Activated CD8-positive, alpha-beta memory T cell treated with anti-CD3 and anti-CD28 coated beads, Interleukin-2, amount 50 U/mL, for 24 hours (primary cell): Measurements from ENCODE around the gene TOP2A.

Source experiments
- DNase-seq: peaks from one replicate; pipeline ENCODE4 v3.0.0-alpha.2; 2020; ENCODE audit errors: extremely low read depth

The TOP2A gene

DNA sequence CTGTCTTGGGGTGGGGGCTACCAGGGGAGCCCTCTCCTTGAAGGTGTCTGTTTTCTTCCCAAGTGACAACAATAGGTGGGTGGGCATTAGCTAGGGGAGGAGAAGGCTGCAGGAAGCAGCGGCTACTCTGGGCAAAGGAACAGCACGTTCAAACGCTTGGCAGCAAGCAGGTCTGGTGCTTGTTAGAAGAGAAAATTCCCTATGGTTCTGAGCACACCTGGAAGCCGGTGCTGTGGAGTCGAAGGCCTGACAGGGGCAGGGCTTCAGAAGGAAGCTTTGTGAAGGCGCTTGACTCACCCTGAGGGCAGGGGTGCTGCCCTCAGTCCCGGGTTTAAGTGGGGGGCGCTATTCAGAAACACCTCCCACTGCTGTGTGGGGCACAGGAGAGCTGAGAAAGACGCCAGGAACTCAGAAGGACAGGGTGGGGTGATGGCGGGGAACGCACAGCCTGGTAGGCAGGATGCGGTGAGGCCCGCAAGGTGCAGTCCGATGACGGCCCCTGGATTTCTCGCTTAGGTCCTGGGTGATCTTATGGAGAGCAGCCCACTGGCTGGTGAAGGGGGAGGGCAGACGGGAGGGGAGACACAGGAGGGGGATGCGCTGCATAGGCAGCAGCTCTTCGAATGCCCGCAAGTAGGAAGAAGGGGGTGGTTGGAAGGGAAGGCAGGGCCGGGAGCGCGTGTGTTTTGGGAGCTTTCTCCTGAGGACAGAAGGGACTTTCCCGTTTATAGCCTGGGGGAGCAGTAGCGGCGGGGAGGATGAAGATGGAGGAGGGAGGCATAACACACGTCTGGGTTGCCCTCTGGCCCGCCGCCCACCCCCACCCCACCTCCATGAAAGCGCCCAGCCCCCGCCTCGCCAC, 56.4 kb downstream of the TOP2A start:
- no peak for DNase-seq

DNA sequence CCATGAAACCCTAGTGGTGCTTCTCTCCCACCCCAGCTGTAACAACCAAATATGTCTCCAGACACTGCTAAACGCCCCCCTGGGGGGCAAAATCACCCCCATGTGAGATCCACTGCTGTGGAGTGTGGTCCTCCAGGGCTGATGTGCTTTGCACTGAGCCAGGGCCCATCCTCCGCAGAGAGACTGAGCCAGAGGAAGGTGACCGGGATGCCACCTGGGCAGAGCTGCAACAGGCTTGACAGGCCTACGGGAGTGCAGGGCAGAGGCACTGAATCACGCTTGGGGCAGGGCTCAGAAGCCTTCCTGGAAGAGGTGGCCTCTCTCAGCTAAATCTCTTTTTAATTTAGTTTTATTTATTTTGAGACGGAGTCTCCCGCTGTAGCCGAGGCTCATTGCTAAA, 57.6 kb downstream of the TOP2A start:
- no peak for DNase-seq

GRCh38 chr17:40358323-40359038, 59.2 kb downstream of the TOP2A start:
- peak; percentile 76 for DNase-seq

DNA sequence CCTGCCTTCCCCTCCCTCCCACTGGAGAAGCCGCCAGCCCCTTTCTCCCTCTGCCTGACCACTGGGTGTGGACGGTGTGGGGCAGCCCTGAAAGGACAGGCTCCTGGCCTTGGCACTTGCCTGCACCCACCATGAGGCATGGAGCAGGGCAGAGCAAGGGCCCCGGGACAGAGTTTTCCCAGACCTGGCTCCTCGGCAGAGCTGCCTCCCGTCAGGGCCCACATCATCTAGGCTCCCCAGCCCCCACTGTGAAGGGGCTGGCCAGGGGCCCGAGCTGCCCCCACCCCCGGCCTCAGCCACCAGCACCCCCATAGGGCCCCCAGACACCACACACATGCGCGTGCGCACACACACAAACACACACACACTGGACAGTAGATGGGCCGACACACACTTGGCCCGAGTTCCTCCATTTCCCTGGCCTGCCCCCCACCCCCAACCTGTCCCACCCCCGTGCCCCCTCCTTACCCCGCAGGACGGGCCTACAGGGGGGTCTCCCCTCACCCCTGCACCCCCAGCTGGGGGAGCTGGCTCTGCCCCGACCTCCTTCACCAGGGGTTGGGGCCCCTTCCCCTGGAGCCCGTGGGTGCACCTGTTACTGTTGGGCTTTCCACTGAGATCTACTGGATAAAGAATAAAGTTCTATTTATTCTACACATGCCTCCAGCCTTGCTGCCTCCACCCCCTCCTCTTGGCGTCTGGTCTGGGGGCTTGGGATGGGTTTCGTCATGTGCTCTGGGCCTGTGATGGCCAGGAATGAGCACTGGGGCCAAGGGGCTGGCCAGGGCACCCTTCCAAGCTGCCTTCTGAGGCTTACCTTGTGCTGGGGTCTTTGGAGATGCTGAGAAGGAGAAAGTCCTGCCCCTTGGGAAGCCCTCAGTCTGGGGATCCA, 60.5 kb downstream of the TOP2A start:
- no peak for DNase-seq

DNA sequence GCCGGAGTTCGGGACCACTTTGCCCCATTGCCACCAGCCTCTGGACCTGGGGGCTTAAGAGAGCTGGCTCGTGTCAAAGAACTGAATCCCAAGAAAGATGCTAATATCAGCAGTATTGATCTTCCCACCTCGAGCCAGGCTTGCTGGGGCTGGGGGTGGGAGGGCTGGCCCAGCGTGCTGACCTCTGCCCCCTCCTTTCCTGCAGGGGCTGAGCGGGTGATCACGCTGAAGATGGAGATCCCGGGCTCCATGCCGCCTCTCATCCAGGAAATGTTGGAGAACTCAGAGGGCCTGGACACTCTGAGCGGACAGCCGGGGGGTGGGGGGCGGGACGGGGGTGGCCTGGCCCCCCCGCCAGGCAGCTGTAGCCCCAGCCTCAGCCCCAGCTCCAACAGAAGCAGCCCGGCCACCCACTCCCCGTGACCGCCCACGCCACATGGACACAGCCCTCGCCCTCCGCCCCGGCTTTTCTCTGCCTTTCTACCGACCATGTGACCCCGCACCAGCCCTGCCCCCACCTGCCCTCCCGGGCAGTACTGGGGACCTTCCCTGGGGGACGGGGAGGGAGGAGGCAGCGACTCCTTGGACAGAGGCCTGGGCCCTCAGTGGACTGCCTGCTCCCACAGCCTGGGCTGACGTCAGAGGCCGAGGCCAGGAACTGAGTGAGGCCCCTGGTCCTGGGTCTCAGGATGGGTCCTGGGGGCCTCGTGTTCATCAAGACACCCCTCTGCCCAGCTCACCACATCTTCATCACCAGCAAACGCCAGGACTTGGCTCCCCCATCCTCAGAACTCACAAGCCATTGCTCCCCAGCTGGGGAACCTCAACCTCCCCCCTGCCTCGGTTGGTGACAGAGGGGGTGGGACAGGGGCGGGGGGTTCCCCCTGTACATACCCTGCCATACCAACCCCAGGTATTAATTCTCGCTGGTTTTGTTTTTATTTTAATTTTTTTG, 61.6 kb downstream of the TOP2A start:
- DNase-seq, result no peak

- peak; percentile 38 for DNase-seq
Observed at GRCh38 chr17:40355123-40355803, 62.4 kb downstream of the TOP2A start.

GRCh38 chr17:40354221-40355122, 63.2 kb downstream of the TOP2A start:
- no peak for DNase-seq

DNA sequence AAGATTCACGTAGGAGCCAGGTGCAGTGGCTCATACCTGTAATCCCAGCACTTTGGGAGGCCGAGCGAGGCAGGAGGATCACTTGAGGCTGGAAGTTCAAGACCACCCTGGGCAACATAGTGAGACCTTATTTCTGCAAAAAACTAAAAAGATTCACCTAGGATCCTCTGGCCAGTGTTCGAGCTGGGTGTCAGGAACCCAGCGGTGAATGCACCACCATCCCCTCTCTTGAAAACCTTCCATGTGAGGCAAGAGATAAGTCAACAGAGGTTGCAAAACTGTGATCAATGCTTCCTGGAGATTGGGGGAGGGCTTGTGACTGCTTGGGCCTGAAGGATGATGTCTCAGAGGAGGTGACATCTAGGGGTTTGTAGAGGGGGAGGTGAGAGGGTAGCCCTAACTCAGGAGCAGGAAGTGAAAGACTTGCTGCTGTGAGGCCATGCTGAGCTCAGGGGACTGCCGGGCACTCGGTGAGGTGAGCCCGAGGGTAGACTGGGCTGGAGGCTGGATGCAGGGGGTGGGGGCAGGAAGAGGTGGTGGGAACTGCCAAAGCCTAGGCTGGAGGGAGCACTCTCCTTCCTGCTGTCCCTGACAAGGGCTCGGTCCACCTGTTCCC, 64.8 kb downstream of the TOP2A start:
- no peak for DNase-seq

DNA sequence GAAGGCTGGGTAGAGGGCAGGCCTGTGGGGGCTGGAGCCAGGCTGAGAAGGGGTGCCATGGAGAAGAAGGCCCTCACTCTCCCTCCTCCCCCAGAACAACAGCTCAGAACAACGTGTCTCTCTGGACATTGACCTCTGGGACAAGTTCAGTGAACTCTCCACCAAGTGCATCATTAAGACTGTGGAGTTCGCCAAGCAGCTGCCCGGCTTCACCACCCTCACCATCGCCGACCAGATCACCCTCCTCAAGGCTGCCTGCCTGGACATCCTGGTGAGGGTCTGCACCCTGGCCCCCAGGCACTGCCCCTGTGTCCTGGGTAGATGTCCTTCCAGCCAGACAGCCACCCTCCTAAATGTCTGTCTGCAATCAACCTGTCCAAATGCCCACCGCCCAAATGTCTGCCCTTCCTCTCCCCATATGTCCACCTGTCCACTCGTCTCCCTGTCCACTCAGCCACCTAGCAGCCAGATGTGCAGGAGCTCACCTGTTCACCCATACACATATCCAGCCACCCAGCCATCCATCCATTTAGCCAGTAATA, 65.4 kb downstream of the TOP2A start:
- DNase-seq, result no peak

DNA sequence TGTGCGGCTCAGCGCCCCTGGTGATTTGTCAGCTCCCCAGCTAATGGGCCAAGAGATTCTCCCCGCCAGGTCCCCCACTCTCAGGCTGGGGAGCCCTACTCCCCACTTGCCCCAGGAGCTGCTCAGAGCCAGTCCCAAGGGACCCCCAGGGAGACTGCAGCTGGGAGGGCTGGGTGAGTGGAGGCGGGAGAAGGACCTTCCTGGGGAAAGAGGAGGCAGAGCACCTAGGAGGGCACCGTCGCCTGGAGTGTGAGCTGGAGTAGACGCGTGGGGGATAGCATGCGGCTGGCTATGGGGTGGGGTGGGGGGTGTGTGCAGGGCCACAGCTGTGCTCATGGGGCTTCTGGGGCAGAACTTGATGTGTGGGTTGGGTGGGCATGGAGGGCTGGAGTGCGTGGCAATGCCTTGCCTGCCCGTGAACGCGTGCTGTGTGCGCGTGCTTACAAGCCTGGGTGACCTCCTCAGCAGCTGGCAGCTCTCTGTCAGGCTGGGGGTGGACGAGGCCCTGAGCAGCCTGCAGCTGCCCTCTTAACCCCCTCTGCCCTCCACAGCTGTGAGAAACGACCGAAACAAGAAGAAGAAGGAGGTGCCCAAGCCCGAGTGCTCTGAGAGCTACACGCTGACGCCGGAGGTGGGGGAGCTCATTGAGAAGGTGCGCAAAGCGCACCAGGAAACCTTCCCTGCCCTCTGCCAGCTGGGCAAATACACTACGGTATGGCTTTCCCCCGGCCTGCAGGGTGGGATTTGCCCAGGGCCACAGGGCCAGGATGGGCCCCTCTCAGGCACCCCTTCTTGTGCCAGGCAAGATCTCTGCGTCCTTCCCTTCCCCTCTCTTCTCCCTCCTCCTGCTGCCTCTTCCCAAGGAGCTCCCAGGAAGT, 66.1 kb downstream of the TOP2A start:
- no peak for DNase-seq

DNA sequence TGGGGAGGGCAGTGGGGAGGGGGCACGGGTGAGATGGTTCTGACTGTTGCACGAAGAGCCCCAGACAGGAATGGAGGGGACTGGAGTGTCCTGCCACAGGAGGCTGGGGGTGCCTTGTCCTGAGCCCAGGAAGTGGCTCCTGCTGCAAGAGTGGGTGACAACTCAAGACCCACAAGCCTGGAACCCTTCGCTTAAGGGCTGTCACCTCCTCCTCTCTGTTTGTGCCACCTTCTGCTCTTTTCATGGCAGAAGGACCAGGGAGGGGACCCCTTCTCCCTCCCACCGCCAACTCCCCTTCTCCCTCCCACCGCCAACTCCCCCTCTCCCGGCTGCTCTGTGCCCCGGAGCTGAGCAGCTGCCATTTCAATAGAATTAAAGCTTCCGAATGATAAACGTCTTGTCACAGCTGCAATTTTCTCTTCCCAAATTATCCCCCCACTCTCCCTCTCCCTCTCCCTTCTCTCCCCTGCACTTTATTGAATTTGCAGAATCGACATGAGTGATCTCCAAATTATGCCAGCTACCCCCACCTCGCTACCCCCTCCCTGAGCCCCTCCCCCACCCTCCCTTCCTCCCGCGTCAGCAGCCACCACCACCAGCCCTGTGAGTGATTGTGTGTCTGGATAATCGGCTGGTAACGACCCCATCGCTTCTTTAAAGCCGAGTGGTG, 66.9 kb downstream of the TOP2A start:
- no peak for DNase-seq

- no peak for DNase-seq
Observed at GRCh38 chr17:40349895-40350688, 67.6 kb downstream of the TOP2A start.

DNA sequence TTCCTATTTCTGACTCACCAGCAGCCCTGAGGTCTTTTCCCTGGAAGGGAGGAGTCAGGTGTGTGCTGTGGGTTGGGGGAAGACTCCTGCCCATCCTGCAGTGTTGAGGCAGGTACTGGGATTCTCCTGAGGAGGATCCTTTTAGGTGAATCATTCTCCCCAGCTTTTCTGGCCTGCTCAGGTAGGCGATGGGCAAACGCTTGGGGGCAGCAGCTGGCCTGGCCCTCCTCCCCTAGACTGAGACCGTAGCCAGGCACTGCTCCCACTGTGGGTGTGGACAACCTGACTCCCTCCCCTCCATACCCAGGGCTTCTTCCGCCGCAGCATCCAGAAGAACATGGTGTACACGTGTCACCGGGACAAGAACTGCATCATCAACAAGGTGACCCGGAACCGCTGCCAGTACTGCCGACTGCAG, 68.2 kb downstream of the TOP2A start:
- no peak for DNase-seq

DNA sequence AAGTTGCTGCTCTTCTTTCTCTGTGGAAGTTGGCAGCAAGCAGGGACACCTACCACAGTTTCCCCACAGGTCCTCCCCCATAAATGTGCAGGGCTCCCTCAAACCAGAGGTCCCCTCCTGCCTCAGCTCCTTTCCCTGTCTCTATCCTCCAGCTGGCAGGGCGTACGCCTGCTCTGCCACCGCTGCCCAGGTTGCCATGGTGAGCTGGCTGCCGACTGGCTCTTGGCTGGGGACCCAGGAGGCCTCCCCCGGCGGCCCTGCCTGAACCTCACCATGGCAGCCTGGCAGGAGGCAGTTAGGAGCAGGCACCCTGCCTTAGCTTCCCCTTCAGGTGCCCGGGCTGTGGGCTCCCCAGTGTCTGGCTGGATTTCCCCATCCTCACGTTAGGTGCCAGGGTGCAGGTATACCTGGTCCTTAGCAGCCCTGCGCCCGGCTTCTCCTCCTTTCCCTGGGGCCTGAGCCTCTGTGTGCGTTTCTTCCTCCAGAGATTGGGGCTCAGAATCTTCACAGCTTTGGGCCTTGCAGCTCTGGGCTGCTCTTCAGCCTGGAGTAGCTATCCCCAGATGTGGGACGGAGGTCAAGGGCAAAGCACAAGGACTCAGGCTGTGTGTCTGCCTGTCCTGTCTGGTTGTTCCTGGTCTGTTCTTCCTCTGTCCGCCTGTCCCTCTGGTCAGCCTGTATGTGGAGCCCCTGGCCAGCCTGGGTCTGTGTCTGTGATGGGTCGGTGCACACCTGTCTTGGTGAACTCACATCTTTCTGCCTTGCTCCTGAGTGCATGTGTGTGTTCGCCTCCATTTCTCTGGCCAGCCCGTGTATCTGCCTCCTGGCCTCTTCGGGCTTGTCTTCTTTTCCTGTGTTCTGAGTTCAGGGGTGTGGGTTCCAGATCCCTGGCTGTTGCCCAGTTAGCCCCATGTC, 68.9 kb downstream of the TOP2A start:
- DNase-seq, result no peak

- no peak for DNase-seq
Observed at GRCh38 chr17:40348136-40348504, 69.6 kb downstream of the TOP2A start.
